Choroid plexus epithelial cell (primary cell): ENCODE results near the gene ITCH.
"Not testable (repeated sequence)": the region's sequence is repeated elsewhere in the genome, so short reads cannot be mapped to it uniquely, and the experiment has no call there.

Source experiments
- DNase-seq: peaks from one replicate; pipeline ENCODE4 v3.0.0-alpha.2; 2010; ENCODE audit warnings: low read depth
- H3K4me3 ChIP-seq: 2 replicates; pipeline ENCODE4 v1.5.1; 2011; ENCODE audit warnings: low read depth, mild to moderate bottlenecking, control low read depth, low read length, moderate library complexity
- CTCF ChIP-seq: conservative IDR thresholded peaks from 2 replicates; pipeline ENCODE4 v1.5.1; 2011; ENCODE audit warnings: low read depth, mild to moderate bottlenecking, control low read depth, inconsistent platforms, low read length, moderate library complexity

The ITCH gene

GRCh38 chr20:34437330-34437986, 74.4 kb downstream of the ITCH start:
- no peak for TF ChIP-seq CTCF
- no peak overlapping the region for H3K4me3 ChIP-seq
- peak; percentile 80 for DNase-seq

- H3K4me3 ChIP-seq: no peak overlapping the region
- TF ChIP-seq CTCF: no peak
These were observed 76.1 kb downstream of the ITCH start for GRCh38 chr20:34439168-34439567.

GRCh38 chr20:34441423-34441822, 78.3 kb downstream of the ITCH start:
- not testable (repeated sequence) for DNase-seq, H3K4me3 ChIP-seq

More at GRCh38 chr20:34439168-34439567, 76.1 kb downstream of the ITCH start:
- DNase-seq: no peak

- no peak overlapping the region for H3K4me3 ChIP-seq
- no peak for DNase-seq
- TF ChIP-seq CTCF: no peak
These were observed 80.5 kb downstream of the ITCH start for GRCh38 chr20:34443546-34443945.

- no peak for TF ChIP-seq CTCF
- DNase-seq: no peak
- no peak overlapping the region for H3K4me3 ChIP-seq
These were observed 82.3 kb downstream of the ITCH start for GRCh38 chr20:34445177-34446065.

GRCh38 chr20:34448517-34448916, 85.4 kb downstream of the ITCH start:
- no peak for DNase-seq
- TF ChIP-seq CTCF: no peak
- H3K4me3 ChIP-seq: no peak overlapping the region

- no peak for TF ChIP-seq CTCF
- no peak for DNase-seq
- no peak overlapping the region for H3K4me3 ChIP-seq
These were observed 86.9 kb downstream of the ITCH start for GRCh38 chr20:34449674-34450592.
